ENCODE measurements around the gene SLC9A6.

DNA sequence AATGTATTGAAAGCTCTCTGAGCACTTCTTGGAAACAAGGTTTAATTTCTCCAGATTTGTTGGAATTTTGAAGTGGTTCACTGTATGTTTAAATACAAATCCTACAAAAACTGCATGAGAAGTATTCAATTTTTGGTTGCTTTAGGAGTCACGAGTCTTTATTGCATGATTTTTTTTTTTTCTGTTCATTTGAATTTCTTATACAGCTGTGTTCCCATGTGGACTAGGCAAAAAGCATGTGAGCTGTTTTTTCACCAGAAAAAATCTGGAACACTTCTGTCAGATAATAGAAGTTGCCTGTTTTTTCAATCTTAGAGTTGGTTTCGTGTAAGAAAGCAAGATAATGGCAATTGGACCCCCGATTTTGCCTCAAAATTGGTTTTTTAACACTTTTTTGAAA is 66.4 kb downstream of the SLC9A6 start:
- TF ChIP-seq POLR2A (IDR thresholded peaks at IDR 0.05; ENCODE audit: low read depth, low read length), result no peak
- no peak for TF ChIP-seq SPI1 (IDR thresholded peaks at IDR 0.05; ENCODE audit: low read depth, low read length)
- no peak for TF ChIP-seq POLR2AphosphoS5 (IDR thresholded peaks at IDR 0.05; ENCODE audit: low read depth, low read length)
- no peak for TF ChIP-seq PAX5 (IDR thresholded peaks at IDR 0.05; ENCODE audit: insufficient read depth, low read length, severe bottlenecking)
- no peak for TF ChIP-seq TAF1 (IDR thresholded peaks at IDR 0.05; ENCODE audit: low read depth, low read length)
- TF ChIP-seq POU2F2 (IDR thresholded peaks at IDR 0.05; ENCODE audit: low read depth, low read length), result no peak

Data from GM12891 (cell line).